GM18861 (cell line): ENCODE data around the gene BRD7.

ENCODE experiments used
- ATAC-seq: cut with Tn5 transposase; IDR thresholded peaks from one replicate; pipeline ENCODE4 v1.9.1; 2021; ENCODE audit not compliant: unreplicated experiment

The BRD7 gene

GRCh38 chr16:50275428-50276325 is 93.1 kb downstream of the BRD7 start:
- ATAC-seq: no peak

- ATAC-seq: no peak
Observed at GRCh38 chr16:50275098-50275415, 93.7 kb downstream of the BRD7 start.

- ATAC-seq: peak; percentile 19
Observed at GRCh38 chr16:50274326-50275097, 94.3 kb downstream of the BRD7 start.

- ATAC-seq: peak; percentile 47
Observed at GRCh38 chr16:50273888-50274325, 94.9 kb downstream of the BRD7 start.

- no peak for ATAC-seq
Observed at GRCh38 chr16:50273382-50273690, 95.5 kb downstream of the BRD7 start.

GRCh38 chr16:50272687-50273381 is 96.0 kb downstream of the BRD7 start:
- ATAC-seq: no peak

GRCh38 chr16:50272111-50272571 is 96.6 kb downstream of the BRD7 start:
- ATAC-seq: no peak

GRCh38 chr16:50271148-50272041 is 97.4 kb downstream of the BRD7 start:
- ATAC-seq: no peak

GRCh38 chr16:50270510-50271147 is 98.2 kb downstream of the BRD7 start:
- ATAC-seq: no peak

- no peak for ATAC-seq
Observed at GRCh38 chr16:50269769-50270509, 98.8 kb downstream of the BRD7 start.

- ATAC-seq: no peak
Observed at GRCh38 chr16:50269061-50269705, 99.6 kb downstream of the BRD7 start.

GRCh38 chr16:50268352-50268751 is 100.4 kb downstream of the BRD7 start:
- ATAC-seq: no peak

GRCh38 chr16:50267651-50268050 is 101.1 kb downstream of the BRD7 start:
- ATAC-seq: no peak

GRCh38 chr16:50267151-50267631 is 101.6 kb downstream of the BRD7 start:
- no peak for ATAC-seq

- ATAC-seq: peak; percentile 72
Observed at GRCh38 chr16:50266337-50267091, 102.3 kb downstream of the BRD7 start, which contains the start of gene ADCY7. Gene ADCY7 (plus strand): TSS chr16:50266551. CDS start chr16:50288180, 21,629 bp downstream.
